Fibroblast of lung (primary cell): Measurements from ENCODE around the gene KCNIP3. TPM values are rescaled to one million over a fixed set of nuclear protein-coding genes. Genes with fewer than 3 reads are reported as not detected.

ENCODE experiments used
- DNase-seq, 2 donors: peaks; one replicate each; pipeline versions ENCODE4 v3.0.0 to v3.0.0-alpha.2; 2010; ENCODE audit warnings: low read depth in 2 of 2
- H2AFZ ChIP-seq: 2 replicates; pipeline ENCODE4 v1.5.1; 2012; ENCODE audit warnings: low read length, control low read depth, inconsistent platforms
- H3K27ac ChIP-seq: 2 replicates; pipeline ENCODE4 v1.5.1; 2011; ENCODE audit warnings: low read length, control low read depth; ENCODE audit not compliant: insufficient read depth
- H3K27me3 ChIP-seq: 2 replicates; pipeline ENCODE4 v1.5.1; 2011; ENCODE audit warnings: mild to moderate bottlenecking, low read length; ENCODE audit not compliant: control insufficient read depth, insufficient read depth
- H3K36me3 ChIP-seq: 2 replicates; pipeline ENCODE4 v1.5.1; 2011; ENCODE audit warnings: low read length; ENCODE audit not compliant: control insufficient read depth, insufficient read depth
- H3K4me1 ChIP-seq: 2 replicates; pipeline ENCODE4 v1.5.1; 2011; ENCODE audit warnings: low read length; ENCODE audit not compliant: control insufficient read depth, insufficient read depth; ENCODE audit errors: extremely low read depth
- H3K4me2 ChIP-seq: 2 replicates; pipeline ENCODE4 v1.5.1; 2011; ENCODE audit warnings: low read length, control low read depth; ENCODE audit not compliant: insufficient read depth; ENCODE audit errors: extremely low read depth
- H3K4me3 ChIP-seq, 4 experiments: fragments of 200-600 bp in 1 of 4; sonication (generic) in 1 of 4; replicated peaks in 1 of 4; 2 replicates each; pipeline ENCODE4 v1.5.1; 2011 to 2016; ENCODE audit warnings: low read length in 4 of 4, low read depth in 3 of 4, mild to moderate bottlenecking in 3 of 4, control low read depth in 2 of 4, inconsistent platforms in 1 of 4, mixed read lengths in 1 of 4; ENCODE audit not compliant: insufficient read depth in 1 of 4; ENCODE audit errors: control extremely low read depth in 1 of 4
- H3K79me2 ChIP-seq: 2 replicates; pipeline ENCODE4 v1.5.1; 2012; ENCODE audit warnings: mild to moderate bottlenecking, low read length, inconsistent platforms; ENCODE audit not compliant: control insufficient read depth, insufficient read depth
- H3K9ac ChIP-seq: 2 replicates; pipeline ENCODE4 v1.5.1; 2011; ENCODE audit warnings: mild to moderate bottlenecking, low read length, control low read depth; ENCODE audit not compliant: insufficient read depth
- H3K9me3 ChIP-seq: 2 replicates; pipeline ENCODE4 v1.5.1; 2012; ENCODE audit warnings: low read depth, low read length; ENCODE audit not compliant: control insufficient read depth, insufficient read depth
- H4K20me1 ChIP-seq: 2 replicates; pipeline ENCODE4 v1.5.1; 2011; ENCODE audit warnings: low read length; ENCODE audit not compliant: control insufficient read depth, insufficient read depth; ENCODE audit errors: extremely low read depth
- EZH2 ChIP-seq: IDR thresholded peaks from 2 replicates; pipeline ENCODE4 v1.5.1; 2012; ENCODE audit warnings: low read length, control low read depth, mild to moderate bottlenecking; ENCODE audit errors: missing control alignments
- polyA plus RNA-seq, 2 donors: library from polyadenylated mRNA; depleted of rRNA in 1 of 2; stranded (reverse) in 1 of 2; unstranded in 1 of 2; fragments of >200 nt; gene quantifications; 2 replicates each; pipeline ENCODE4 v1.2.1, GENCODE V29; 2011 to 2012; ENCODE audit warnings: missing spikeins in 1 of 2
- total RNA-seq: library from RNA; depleted of rRNA; stranded (reverse); fragments of >200 nt; gene quantifications from 2 replicates; pipeline ENCODE4 v1.2.1, GENCODE V29; 2014
- TF ChIP-seq, protein P1 (sequence below), 2 donors: IDR thresholded peaks in 1 of 2; conservative IDR thresholded peaks in 1 of 2; 1 replicate in 1 of 2; 2 replicates in 1 of 2; pipeline ENCODE4 v1.5.1; 2011 to 2012; ENCODE audit warnings: low read length in 2 of 2, control low read depth in 1 of 2, inconsistent platforms in 1 of 2, low read depth in 1 of 2, mild to moderate bottlenecking in 1 of 2

The KCNIP3 gene
- total and polyA plus RNA-seq, 2 donors (not counting 1 experiment from before 2014, with no cell fraction given) = 0.32 to 1.7 TPM

DNA sequence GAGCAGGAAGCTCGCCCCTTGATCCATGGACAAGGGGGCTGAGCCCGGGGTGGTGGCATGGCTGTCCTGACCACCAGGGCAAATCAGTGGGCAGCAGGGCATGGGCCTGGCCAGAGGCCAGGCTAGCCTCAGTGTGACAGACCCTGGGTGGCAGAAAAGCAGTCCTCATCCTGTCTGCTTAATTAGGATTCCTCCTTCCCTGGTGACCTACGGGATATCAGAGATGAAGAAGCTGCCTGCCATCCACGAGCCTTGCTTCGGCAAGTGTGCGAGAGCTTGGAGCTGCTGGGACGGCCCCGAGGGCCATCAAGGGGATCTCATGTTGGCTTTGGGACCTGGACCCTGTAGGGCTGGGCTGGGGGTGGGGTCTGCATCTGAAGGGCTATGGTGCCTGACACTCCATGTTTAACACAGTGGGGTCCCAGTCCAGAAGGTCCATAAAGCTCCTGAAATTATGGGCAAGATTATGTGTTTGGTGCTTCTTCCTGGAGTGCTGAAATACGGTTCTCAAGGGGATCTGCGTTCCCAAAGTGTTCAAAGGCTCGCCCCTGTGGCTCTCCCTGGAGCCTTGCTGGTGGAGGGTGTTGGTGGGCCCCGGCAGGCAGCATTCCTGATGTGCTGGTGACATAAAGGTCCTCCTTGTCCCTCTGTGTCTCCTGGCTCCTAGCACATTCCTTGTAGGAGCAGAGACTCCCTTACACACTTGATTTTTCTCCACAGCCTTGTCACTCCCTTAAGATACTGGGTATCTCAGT lies 52.6 kb downstream of the KCNIP3 start:
- Histone ChIP-seq H2AFZ (no peak overlapping the region), H3K9me3 (no peaks in the 10 kb centered on the region), H3K27me3 (peaks cover 2% of the 10 kb centered on the region), H3K36me3 (no peaks in the 10 kb centered on the region), H3K4me1 (no peaks in the 10 kb centered on the region), H3K27ac (no peak overlapping the region), H4K20me1 (no peaks in the 10 kb centered on the region), H3K4me3 (no peak overlapping the region), H3K9ac (no peak overlapping the region), H3K4me2 (no peak overlapping the region), H3K79me2 (no peaks in the 10 kb centered on the region)
- no peak for TF ChIP-seq EZH2
- TF ChIP-seq, protein P1, sequence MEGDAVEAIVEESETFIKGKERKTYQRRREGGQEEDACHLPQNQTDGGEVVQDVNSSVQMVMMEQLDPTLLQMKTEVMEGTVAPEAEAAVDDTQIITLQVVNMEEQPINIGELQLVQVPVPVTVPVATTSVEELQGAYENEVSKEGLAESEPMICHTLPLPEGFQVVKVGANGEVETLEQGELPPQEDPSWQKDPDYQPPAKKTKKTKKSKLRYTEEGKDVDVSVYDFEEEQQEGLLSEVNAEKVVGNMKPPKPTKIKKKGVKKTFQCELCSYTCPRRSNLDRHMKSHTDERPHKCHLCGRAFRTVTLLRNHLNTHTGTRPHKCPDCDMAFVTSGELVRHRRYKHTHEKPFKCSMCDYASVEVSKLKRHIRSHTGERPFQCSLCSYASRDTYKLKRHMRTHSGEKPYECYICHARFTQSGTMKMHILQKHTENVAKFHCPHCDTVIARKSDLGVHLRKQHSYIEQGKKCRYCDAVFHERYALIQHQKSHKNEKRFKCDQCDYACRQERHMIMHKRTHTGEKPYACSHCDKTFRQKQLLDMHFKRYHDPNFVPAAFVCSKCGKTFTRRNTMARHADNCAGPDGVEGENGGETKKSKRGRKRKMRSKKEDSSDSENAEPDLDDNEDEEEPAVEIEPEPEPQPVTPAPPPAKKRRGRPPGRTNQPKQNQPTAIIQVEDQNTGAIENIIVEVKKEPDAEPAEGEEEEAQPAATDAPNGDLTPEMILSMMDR (conservative IDR thresholded peaks at IDR 0.05 in 1 of 2, IDR thresholded peaks at IDR 0.05 in 1 of 2; ENCODE audit: low read depth in 1 of 2, low read length in 2 of 2) = no peak
- no peak for DNase-seq

DNA sequence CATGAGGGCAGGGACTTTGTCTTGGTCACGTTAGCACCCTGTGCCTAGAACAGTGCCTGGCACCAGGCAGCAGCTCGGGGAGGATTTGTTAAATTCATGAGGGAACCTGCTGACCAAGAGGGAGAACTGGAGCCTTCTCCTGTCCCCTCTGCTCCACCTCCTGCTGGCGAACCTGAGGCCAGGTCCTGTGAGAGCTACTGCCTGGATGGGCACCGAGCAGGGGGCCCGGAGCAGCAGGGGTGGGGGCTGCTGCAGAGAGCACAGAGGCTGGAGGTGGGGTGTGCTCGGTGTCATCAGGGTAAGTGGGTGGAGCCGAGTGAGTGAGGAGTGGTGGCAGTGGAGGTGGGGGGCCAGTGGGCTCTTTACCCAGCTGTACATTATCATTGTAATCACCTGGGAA lies 53.2 kb downstream of the KCNIP3 start:
- Histone ChIP-seq H3K36me3 (no peaks in the 10 kb centered on the region), H3K4me3 (no peak overlapping the region), H3K4me1 (no peaks in the 10 kb centered on the region), H3K27ac (no peak overlapping the region), H2AFZ (no peak overlapping the region), H3K9ac (no peak overlapping the region), H3K9me3 (no peaks in the 10 kb centered on the region), H3K79me2 (no peaks in the 10 kb centered on the region), H3K4me2 (no peak overlapping the region), H4K20me1 (no peaks in the 10 kb centered on the region), H3K27me3 (peaks cover 2% of the 10 kb centered on the region)
- no peak for TF ChIP-seq EZH2
- TF ChIP-seq, protein P1 (conservative IDR thresholded peaks at IDR 0.05 in 1 of 2, IDR thresholded peaks at IDR 0.05 in 1 of 2; ENCODE audit: low read depth in 1 of 2, low read length in 2 of 2) = no peak
- DNase-seq = no peak

DNA sequence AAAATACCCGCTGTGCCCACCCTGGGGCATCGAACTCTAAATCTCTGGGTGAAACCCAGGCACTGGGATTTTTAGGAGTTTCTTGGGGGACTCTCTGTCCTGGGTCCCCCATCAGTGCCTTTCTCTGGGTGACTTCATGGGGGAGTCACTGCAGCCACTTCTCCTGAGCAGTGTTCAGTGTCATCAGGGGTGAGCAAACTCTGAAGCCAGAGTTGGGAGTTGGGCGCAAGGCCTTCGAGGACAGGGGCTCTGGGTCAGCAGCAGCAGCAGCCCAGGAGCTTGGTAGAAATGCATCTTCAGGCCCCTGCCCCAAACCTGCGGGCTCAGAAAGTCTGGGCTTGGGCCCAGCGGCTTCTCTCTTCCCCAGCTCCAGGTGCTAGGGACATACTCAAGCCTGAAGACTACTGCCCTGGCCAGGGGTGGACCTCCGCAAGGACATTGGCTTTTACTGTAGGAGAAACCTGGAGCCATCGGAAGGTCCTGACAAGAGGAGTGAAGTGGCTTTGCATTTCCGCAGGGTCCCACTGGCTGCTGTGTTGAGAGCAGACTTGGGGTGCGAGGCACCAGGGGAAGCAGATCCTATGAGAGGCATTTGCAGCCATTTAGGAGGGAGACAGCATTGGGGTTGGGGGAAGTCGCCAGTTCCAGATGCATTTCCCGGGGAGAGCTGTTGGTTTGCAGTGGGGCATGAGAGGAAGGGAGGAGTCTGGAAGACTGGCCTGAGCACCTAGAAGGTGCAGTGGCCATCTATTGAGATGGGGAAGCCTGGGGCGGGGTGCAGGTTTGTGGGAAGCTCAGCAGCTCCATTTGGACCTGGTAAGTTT lies 53.8 kb downstream of the KCNIP3 start:
- no peak for DNase-seq
- Histone ChIP-seq H4K20me1 (no peaks in the 10 kb centered on the region), H3K4me3 (no peak overlapping the region), H3K27me3 (peaks cover 2% of the 10 kb centered on the region), H3K79me2 (no peaks in the 10 kb centered on the region), H3K4me1 (no peaks in the 10 kb centered on the region), H3K27ac (no peak overlapping the region), H3K4me2 (no peak overlapping the region), H3K36me3 (no peaks in the 10 kb centered on the region), H3K9ac (no peak overlapping the region), H2AFZ (no peak overlapping the region), H3K9me3 (no peaks in the 10 kb centered on the region)
- TF ChIP-seq EZH2 = no peak
- TF ChIP-seq, protein P1 (conservative IDR thresholded peaks at IDR 0.05 in 1 of 2, IDR thresholded peaks at IDR 0.05 in 1 of 2; ENCODE audit: low read depth in 1 of 2, low read length in 2 of 2) = no peak
